Endothelial cell of umbilical vein (primary cell): ENCODE results near the gene URI1. TPM values are rescaled to one million over a fixed set of nuclear protein-coding genes. Genes with fewer than 3 reads are reported as not detected.

ENCODE experiments used
- BruUV-seq: library from RNA; stranded (reverse); fragments of 400-500 nt; replicated peaks from 2 replicates; lab custom pipeline; 2021; lab: Mats Ljungman, UMichigan
- CTCF ChIA-PET: fragments of 300-600, 350-600 bp; sonication (Branson Sonifier 250); formaldehyde crosslinking; loops from one replicate; lab custom pipeline; 2021; ENCODE audit warnings: antibody characterized with exemption, inconsistent platforms; lab: Charles Lee
- POLR2A ChIA-PET: fragments of 300-600, 350-600 bp; sonication (Branson Sonifier 250); formaldehyde crosslinking; loops from one replicate; lab custom pipeline; 2021; ENCODE audit warnings: antibody characterized with exemption, inconsistent platforms; lab: Charles Lee
- DNase-seq: peaks from one replicate; pipeline ENCODE4 v3.0.0-alpha.2; 2011; ENCODE audit warnings: low read depth, low spot score
- FAIRE-seq: peaks from 2 replicates; lab custom pipeline; 2011; peaks lifted over from hg19 to GRCh38; lab: Jason Lieb, UNC
- H2AFZ ChIP-seq: 2 replicates; pipeline ENCODE4 v1.6.0; 2012; ENCODE audit warnings: low read depth, low read length, control low read depth, inconsistent platforms
- H3K27ac ChIP-seq: 2 replicates; pipeline ENCODE4 v1.5.1; 2011; ENCODE audit warnings: low read depth, mild to moderate bottlenecking, control low read depth, low read length, moderate library complexity; ENCODE audit not compliant: insufficient read depth
- H3K27me3 ChIP-seq, 2 experiments: 2 replicates each; pipeline versions ENCODE4 v1.6.0 to v1.6.1; 2011; ENCODE audit warnings: low read length in 2 of 2, mixed read lengths in 1 of 2; ENCODE audit not compliant: control insufficient read depth in 2 of 2, insufficient read depth in 2 of 2
- H3K36me3 ChIP-seq, 2 experiments: 2 replicates in 1 of 2; 3 replicates in 1 of 2; pipeline ENCODE4 v1.5.1; 2011; ENCODE audit warnings: low read length in 2 of 2, mild to moderate bottlenecking in 1 of 2, moderate library complexity in 1 of 2; ENCODE audit not compliant: control insufficient read depth in 2 of 2, insufficient read depth in 2 of 2; ENCODE audit errors: extremely low read depth in 1 of 2
- H3K4me1 ChIP-seq: 3 replicates; pipeline ENCODE4 v1.5.1; 2011; ENCODE audit warnings: mild to moderate bottlenecking, low read length; ENCODE audit not compliant: control insufficient read depth, insufficient read depth; ENCODE audit errors: extremely low read depth
- H3K4me2 ChIP-seq: 2 replicates; pipeline ENCODE4 v1.6.1; 2011; ENCODE audit warnings: low read length, control low read depth, mixed read lengths; ENCODE audit not compliant: insufficient read depth
- H3K4me3 ChIP-seq, 3 experiments: fragments of 200-600 bp in 1 of 3; sonication (generic), shearing (Covaris generic) in 1 of 3; replicated peaks in 1 of 3; 2 replicates each; pipeline ENCODE4 v1.5.1; 2011 to 2016; ENCODE audit warnings: control low read depth in 3 of 3, low read length in 3 of 3, mild to moderate bottlenecking in 2 of 3, inconsistent platforms in 1 of 3, low read depth in 1 of 3, moderate library complexity in 1 of 3; ENCODE audit not compliant: insufficient read depth in 1 of 3
- H3K79me2 ChIP-seq: 2 replicates; pipeline ENCODE4 v1.6.0; 2012; ENCODE audit warnings: low read length, inconsistent platforms; ENCODE audit not compliant: control insufficient read depth, insufficient read depth
- H3K9ac ChIP-seq: replicated peaks from 2 replicates; pipeline ENCODE3; 2011; ENCODE audit warnings: low read length, control low read depth; ENCODE audit not compliant: insufficient read depth; ENCODE audit errors: extremely low read depth
- H3K9me1 ChIP-seq: replicated peaks from 3 replicates; pipeline ENCODE4 v1.6.0; 2011; ENCODE audit warnings: mild to moderate bottlenecking, low read length; ENCODE audit not compliant: control insufficient read depth, insufficient read depth; ENCODE audit errors: extremely low read depth
- H3K9me3 ChIP-seq: replicated peaks from 2 replicates; pipeline ENCODE4 v1.5.1; 2012; ENCODE audit warnings: low read length, inconsistent platforms; ENCODE audit not compliant: control insufficient read depth, insufficient read depth
- H4K20me1 ChIP-seq: replicated peaks from 2 replicates; pipeline ENCODE3; 2011; ENCODE audit warnings: mild to moderate bottlenecking, low read length; ENCODE audit not compliant: control insufficient read depth, insufficient read depth; ENCODE audit errors: extremely low read depth
- EZH2 ChIP-seq: IDR thresholded peaks from 2 replicates; pipeline ENCODE4 v1.6.1; 2012; ENCODE audit warnings: borderline replicate concordance, low read depth, mild to moderate bottlenecking, moderate library complexity, low read length, inconsistent platforms; ENCODE audit not compliant: severe bottlenecking
- FOS ChIP-seq: IDR thresholded peaks from 2 replicates; pipeline ENCODE4 v1.6.1; 2011; ENCODE audit warnings: mild to moderate bottlenecking, low read length, moderate library complexity, borderline replicate concordance; ENCODE audit not compliant: insufficient read depth
- GATA2 ChIP-seq: IDR thresholded peaks from 2 replicates; pipeline ENCODE4 v1.7.0; 2011; ENCODE audit warnings: low read depth, mild to moderate bottlenecking, moderate library complexity, mixed read lengths, low read length; ENCODE audit not compliant: insufficient read length, insufficient read depth
- JUN ChIP-seq: IDR thresholded peaks from 2 replicates; pipeline ENCODE4 v1.6.1; 2011; ENCODE audit warnings: borderline replicate concordance, low read depth; ENCODE audit not compliant: insufficient read length, insufficient read depth
- MYC ChIP-seq: IDR thresholded peaks from one replicate; pipeline ENCODE4 v1.6.1; 2011; ENCODE audit warnings: mild to moderate bottlenecking, low read depth, low read length
- POLR2A ChIP-seq: IDR thresholded peaks from 2 replicates; pipeline ENCODE4 v1.6.1; 2012; ENCODE audit warnings: low read depth, mild to moderate bottlenecking, control low read depth, low read length
- POLR2AphosphoS5 ChIP-seq: IDR thresholded peaks from 2 replicates; pipeline ENCODE4 v1.6.1; 2012; ENCODE audit warnings: low read depth, mild to moderate bottlenecking, control low read depth, low read length, moderate library complexity; ENCODE audit not compliant: insufficient read depth
- dilution Hi-C: fragments of 300-500 bp; cut with MboI; formaldehyde crosslinking; loops from one replicate; pipeline ENCODE4 v1.15.0; 2019; ENCODE audit warnings: low sequenced_read_pairs; ENCODE audit not compliant: extremely low pct_ligation_motif_present
- intact Hi-C: fragments of 100-400 bp; cut with micrococcal nuclease; formaldehyde crosslinking; loops from one replicate; pipeline ENCODE4 v1.10.0; 2022
- polyA plus RNA-seq, 4 experiments: library from polyadenylated mRNA; depleted of rRNA in 3 of 4; stranded (reverse) in 3 of 4; unstranded in 1 of 4; fragments of >200 nt; gene quantifications; 2 replicates each; pipeline versions ENCODE4 v1.2.1 to v1.2.3, GENCODE V29; 2011 to 2012; ENCODE audit warnings: missing spikeins in 1 of 4
- total RNA-seq: library from RNA; stranded (reverse); gene quantifications from 2 replicates; pipeline ENCODE4 v1.2.3, GENCODE V29; 2021
- TF ChIP-seq, protein P1 (sequence below), 2 donors: IDR thresholded peaks; 1 replicate in 1 of 2; 2 replicates in 1 of 2; pipeline ENCODE4 v1.5.1; 2011; ENCODE audit warnings: low read length in 2 of 2, mild to moderate bottlenecking in 2 of 2, moderate library complexity in 2 of 2, control low read depth in 1 of 2, inconsistent platforms in 1 of 2, low read depth in 1 of 2; ENCODE audit not compliant: insufficient read depth in 1 of 2; ENCODE audit errors: extremely low read depth in 1 of 2
- TF ChIP-seq, protein P2 (sequence below): IDR thresholded peaks from 2 replicates; pipeline ENCODE4 v1.6.1; 2011; ENCODE audit not compliant: insufficient read depth, insufficient read length

The URI1 gene
- total and polyA plus RNA-seq, 2 donors (not counting 3 experiments of a cell fraction or from before 2014, with no cell fraction given): 12.8 to 28.9 TPM

DNA sequence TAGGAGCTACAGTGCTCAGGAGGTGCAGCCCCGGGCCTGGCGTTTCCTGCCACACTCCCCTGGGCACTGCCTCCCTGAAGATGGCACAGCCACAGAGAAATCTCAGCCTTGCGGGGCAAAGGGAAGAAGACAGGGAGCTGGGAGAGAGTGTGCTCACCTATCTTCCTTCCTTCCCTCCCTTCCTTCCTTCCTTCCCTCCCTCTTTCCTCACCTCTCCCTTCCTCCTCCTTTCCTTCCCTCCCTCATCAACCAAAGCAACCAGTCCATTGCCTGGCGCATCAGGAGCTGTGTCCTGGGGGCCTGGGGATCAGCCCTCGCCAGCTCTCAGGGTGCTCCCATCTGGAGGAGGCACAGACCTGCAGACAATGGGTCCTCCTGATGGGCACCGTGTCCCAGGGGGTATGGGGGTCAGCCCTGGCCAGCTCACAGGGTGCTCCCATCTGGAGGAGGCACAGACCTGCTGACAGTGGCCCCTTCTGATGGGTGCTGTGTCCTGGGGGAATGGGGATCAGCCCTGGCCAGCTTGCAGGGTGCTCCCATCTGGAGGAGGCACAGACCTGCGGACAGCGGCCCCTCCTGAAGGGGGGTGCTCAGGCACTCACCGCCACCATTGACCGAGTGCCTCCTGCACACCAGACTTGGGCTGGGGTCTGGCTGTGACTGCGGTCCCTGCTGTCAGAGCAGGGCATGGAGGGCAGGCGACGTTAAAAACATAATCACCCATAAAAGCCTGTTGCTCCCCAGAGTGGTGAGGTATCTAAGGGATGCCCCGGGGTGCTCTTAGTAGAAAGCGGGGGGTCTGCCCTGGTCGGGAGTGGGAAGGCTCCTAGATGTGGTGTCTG, 120.2 kb downstream of the URI1 start:
- intact Hi-C loops: no loop called here
- Histone ChIP-seq H3K79me2 (no peaks in the 10 kb centered on the region), H3K9ac (no peak overlapping the region), H3K9me3 (no peaks in the 10 kb centered on the region), H3K4me1 (no peaks in the 10 kb centered on the region), H3K9me1 (no peaks in the 10 kb centered on the region), H3K36me3 (no peaks in the 10 kb centered on the region), H4K20me1 (no peaks in the 10 kb centered on the region), H3K4me2 (no peak overlapping the region), H3K4me3 (no peak overlapping the region), H3K27me3 (no peaks in the 10 kb centered on the region), H3K27ac (no peak overlapping the region), H2AFZ (no peak overlapping the region)
- ChIA-PET CTCF (interaction anchor here (0.6 kb wide), 1 partner anchor 192 kb away, joined by 3 read pairs; no protein-coding TSS in a partner anchor), POLR2A (no interaction called here)
- no peak for TF ChIP-seq FOS
- TF ChIP-seq POLR2AphosphoS5: no peak
- no peak for TF ChIP-seq JUN
- TF ChIP-seq, protein P1, sequence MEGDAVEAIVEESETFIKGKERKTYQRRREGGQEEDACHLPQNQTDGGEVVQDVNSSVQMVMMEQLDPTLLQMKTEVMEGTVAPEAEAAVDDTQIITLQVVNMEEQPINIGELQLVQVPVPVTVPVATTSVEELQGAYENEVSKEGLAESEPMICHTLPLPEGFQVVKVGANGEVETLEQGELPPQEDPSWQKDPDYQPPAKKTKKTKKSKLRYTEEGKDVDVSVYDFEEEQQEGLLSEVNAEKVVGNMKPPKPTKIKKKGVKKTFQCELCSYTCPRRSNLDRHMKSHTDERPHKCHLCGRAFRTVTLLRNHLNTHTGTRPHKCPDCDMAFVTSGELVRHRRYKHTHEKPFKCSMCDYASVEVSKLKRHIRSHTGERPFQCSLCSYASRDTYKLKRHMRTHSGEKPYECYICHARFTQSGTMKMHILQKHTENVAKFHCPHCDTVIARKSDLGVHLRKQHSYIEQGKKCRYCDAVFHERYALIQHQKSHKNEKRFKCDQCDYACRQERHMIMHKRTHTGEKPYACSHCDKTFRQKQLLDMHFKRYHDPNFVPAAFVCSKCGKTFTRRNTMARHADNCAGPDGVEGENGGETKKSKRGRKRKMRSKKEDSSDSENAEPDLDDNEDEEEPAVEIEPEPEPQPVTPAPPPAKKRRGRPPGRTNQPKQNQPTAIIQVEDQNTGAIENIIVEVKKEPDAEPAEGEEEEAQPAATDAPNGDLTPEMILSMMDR (IDR thresholded peaks at IDR 0.05; ENCODE audit: extremely low read depth in 1 of 2, insufficient read depth in 1 of 2, low read depth in 1 of 2, low read length in 2 of 2): no peak
- TF ChIP-seq MYC: no peak
- TF ChIP-seq GATA2: no peak
- no peak for TF ChIP-seq EZH2
- TF ChIP-seq POLR2A: no peak
- TF ChIP-seq, protein P2, sequence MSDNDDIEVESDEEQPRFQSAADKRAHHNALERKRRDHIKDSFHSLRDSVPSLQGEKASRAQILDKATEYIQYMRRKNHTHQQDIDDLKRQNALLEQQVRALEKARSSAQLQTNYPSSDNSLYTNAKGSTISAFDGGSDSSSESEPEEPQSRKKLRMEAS: no peak
- FAIRE-seq: no peak
- DNase-seq: no peak
- no TSS peak for BruUV-seq
- dilution Hi-C loops: no loop called here
